Neural cell (in vitro differentiated cells): ENCODE results near the gene KCNJ10. TPM values are rescaled to one million over a fixed set of nuclear protein-coding genes. Genes with fewer than 3 reads are reported as not detected.

Experiments used
- H2AFZ ChIP-seq: fragments of 200-600, 300-800 bp; sonication (generic), shearing (Covaris generic); 2 replicates; pipeline ENCODE4 v1.6.0; 2014; ENCODE audit warnings: low read depth, mild to moderate bottlenecking, antibody characterized with exemption, low read length, moderate library complexity
- H3F3A ChIP-seq: fragments of 200-600 bp; shearing (Covaris generic); 2 replicates; pipeline ENCODE4 v1.6.1; 2016; ENCODE audit warnings: mild to moderate bottlenecking, moderate library complexity, mixed read lengths, antibody characterized with exemption, low read length; ENCODE audit not compliant: insufficient read depth, poor library complexity, severe bottlenecking
- H3K27ac ChIP-seq: fragments of 200-600, 300-800 bp; sonication (generic), shearing (Covaris generic); 2 replicates; pipeline ENCODE4 v1.5.1; 2014; ENCODE audit warnings: mild to moderate bottlenecking, low read length, moderate library complexity
- H3K27me3 ChIP-seq: fragments of 300-800, 200-600 bp; sonication (generic), shearing (Covaris generic); 2 replicates; pipeline ENCODE4 v1.6.0; 2014; ENCODE audit warnings: mild to moderate bottlenecking, low read depth, low read length, moderate library complexity; ENCODE audit not compliant: insufficient read depth
- H3K36me3 ChIP-seq: fragments of 300-800, 200-600 bp; sonication (generic), shearing (Covaris generic); 2 replicates; pipeline ENCODE4 v1.5.1; 2014; ENCODE audit warnings: mild to moderate bottlenecking, antibody characterized with exemption, low read length, moderate library complexity; ENCODE audit not compliant: insufficient read depth
- H3K4me2 ChIP-seq: fragments of 300-800, 200-600 bp; sonication (generic), shearing (Covaris generic); 2 replicates; pipeline ENCODE4 v1.6.0; 2014; ENCODE audit warnings: mild to moderate bottlenecking, low read length
- H3K4me3 ChIP-seq: fragments of 300-800, 200-600 bp; sonication (generic), shearing (Covaris generic); 2 replicates; pipeline ENCODE4 v1.5.1; 2014; ENCODE audit warnings: mild to moderate bottlenecking, low read length, moderate library complexity
- H3K79me2 ChIP-seq: fragments of 200-600 bp; shearing (Covaris generic); replicated peaks from 2 replicates; pipeline ENCODE4 v1.6.0; 2014; ENCODE audit warnings: mild to moderate bottlenecking, low read length, moderate library complexity; ENCODE audit not compliant: insufficient read depth
- H3K9ac ChIP-seq: fragments of 300-800, 200-600 bp; sonication (generic), shearing (Covaris generic); 2 replicates; pipeline ENCODE4 v1.6.1; 2016; ENCODE audit warnings: mild to moderate bottlenecking, low read length, mixed read lengths
- H3K9me2 ChIP-seq: fragments of 200-600 bp; shearing (Covaris generic); 2 replicates; pipeline ENCODE4 v1.6.1; 2016; ENCODE audit warnings: mild to moderate bottlenecking, low read length, mixed read lengths; ENCODE audit not compliant: insufficient read depth
- H3K9me3 ChIP-seq: fragments of 200-600, 300-800 bp; sonication (generic), shearing (Covaris generic); 2 replicates; pipeline ENCODE4 v1.6.1; 2016; ENCODE audit warnings: mild to moderate bottlenecking, mixed run types, low read length, moderate library complexity, mixed read lengths
- H4K20me1 ChIP-seq: fragments of 200-600 bp; shearing (Covaris generic); 2 replicates; pipeline ENCODE4 v1.6.1; 2016; ENCODE audit warnings: mild to moderate bottlenecking, mixed run types; ENCODE audit not compliant: insufficient read depth
- EP300 ChIP-seq: fragments of 450-650 bp; conservative IDR thresholded peaks from 2 replicates; pipeline ENCODE4 v1.6.1; 2014; ENCODE audit warnings: antibody characterized with exemption, mild to moderate bottlenecking, moderate library complexity; ENCODE audit not compliant: poor library complexity, severe bottlenecking
- EZH2 ChIP-seq: fragments of 200-600, 300-800 bp; shearing (Covaris generic), sonication (generic); IDR thresholded peaks from 2 replicates; pipeline ENCODE4 v1.6.1; 2014; ENCODE audit warnings: antibody characterized with exemption, low read length, borderline replicate concordance, mild to moderate bottlenecking; ENCODE audit not compliant: insufficient read depth, poor library complexity, severe bottlenecking
- MXI1 ChIP-seq: fragments of 450-650 bp; conservative IDR thresholded peaks from 2 replicates; pipeline ENCODE4 v1.6.1; 2014; ENCODE audit warnings: antibody characterized with exemption, mild to moderate bottlenecking; ENCODE audit not compliant: poor library complexity, severe bottlenecking
- POLR2AphosphoS5 ChIP-seq: IDR thresholded peaks from 2 replicates; pipeline ENCODE4 v1.6.1; 2012
- RAD21 ChIP-seq: fragments of 450-650 bp; conservative IDR thresholded peaks from 2 replicates; pipeline ENCODE4 v1.6.1; 2014; ENCODE audit warnings: antibody characterized with exemption, mild to moderate bottlenecking, moderate library complexity
- SMC3 ChIP-seq: fragments of 450-650 bp; conservative IDR thresholded peaks from 2 replicates; pipeline ENCODE4 v1.6.1; 2014; ENCODE audit warnings: antibody characterized with exemption, mild to moderate bottlenecking, moderate library complexity; ENCODE audit not compliant: poor library complexity
- TAF1 ChIP-seq: IDR thresholded peaks from 2 replicates; pipeline ENCODE4 v1.6.1; 2012; ENCODE audit warnings: low read depth
- polyA plus RNA-seq: library from polyadenylated mRNA; depleted of rRNA; stranded (reverse); fragments of >200 nt; gene quantifications from 2 replicates; pipeline ENCODE4 v1.2.3, GENCODE V29; 2014
- TF ChIP-seq, protein P1 (sequence below): IDR thresholded peaks from 2 replicates; pipeline ENCODE4 v1.6.1; 2012; ENCODE audit warnings: borderline replicate concordance
- TF ChIP-seq, protein P2 (sequence below): fragments of 450-650 bp; IDR thresholded peaks from 2 replicates; pipeline ENCODE4 v1.5.1; 2014; ENCODE audit warnings: antibody characterized with exemption, mild to moderate bottlenecking, moderate library complexity; ENCODE audit not compliant: poor library complexity, severe bottlenecking

The KCNJ10 gene
- polyA plus RNA-seq, 1 donor from 2014 or later = not detected

GRCh38 chr1:160091666-160092223 lies 21.8 kb upstream of the KCNJ10 start:
- Histone ChIP-seq H3K79me2 (no peaks in the 10 kb centered on the region), H3K4me3 (no peak overlapping the region), H3K27ac (no peak overlapping the region), H3K9me3 (no peaks in the 10 kb centered on the region), H2AFZ (no peak overlapping the region), H3K36me3 (no peaks in the 10 kb centered on the region), H3K9me2 (no peaks in the 10 kb centered on the region), H3F3A (no peaks in the 10 kb centered on the region), H4K20me1 (no peaks in the 10 kb centered on the region), H3K27me3 (no peaks in the 10 kb centered on the region), H3K9ac (no peak overlapping the region), H3K4me2 (no peak overlapping the region)
- TF ChIP-seq, protein P1, sequence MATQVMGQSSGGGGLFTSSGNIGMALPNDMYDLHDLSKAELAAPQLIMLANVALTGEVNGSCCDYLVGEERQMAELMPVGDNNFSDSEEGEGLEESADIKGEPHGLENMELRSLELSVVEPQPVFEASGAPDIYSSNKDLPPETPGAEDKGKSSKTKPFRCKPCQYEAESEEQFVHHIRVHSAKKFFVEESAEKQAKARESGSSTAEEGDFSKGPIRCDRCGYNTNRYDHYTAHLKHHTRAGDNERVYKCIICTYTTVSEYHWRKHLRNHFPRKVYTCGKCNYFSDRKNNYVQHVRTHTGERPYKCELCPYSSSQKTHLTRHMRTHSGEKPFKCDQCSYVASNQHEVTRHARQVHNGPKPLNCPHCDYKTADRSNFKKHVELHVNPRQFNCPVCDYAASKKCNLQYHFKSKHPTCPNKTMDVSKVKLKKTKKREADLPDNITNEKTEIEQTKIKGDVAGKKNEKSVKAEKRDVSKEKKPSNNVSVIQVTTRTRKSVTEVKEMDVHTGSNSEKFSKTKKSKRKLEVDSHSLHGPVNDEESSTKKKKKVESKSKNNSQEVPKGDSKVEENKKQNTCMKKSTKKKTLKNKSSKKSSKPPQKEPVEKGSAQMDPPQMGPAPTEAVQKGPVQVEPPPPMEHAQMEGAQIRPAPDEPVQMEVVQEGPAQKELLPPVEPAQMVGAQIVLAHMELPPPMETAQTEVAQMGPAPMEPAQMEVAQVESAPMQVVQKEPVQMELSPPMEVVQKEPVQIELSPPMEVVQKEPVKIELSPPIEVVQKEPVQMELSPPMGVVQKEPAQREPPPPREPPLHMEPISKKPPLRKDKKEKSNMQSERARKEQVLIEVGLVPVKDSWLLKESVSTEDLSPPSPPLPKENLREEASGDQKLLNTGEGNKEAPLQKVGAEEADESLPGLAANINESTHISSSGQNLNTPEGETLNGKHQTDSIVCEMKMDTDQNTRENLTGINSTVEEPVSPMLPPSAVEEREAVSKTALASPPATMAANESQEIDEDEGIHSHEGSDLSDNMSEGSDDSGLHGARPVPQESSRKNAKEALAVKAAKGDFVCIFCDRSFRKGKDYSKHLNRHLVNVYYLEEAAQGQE = no peak

GRCh38 chr1:160090760-160091159 lies 20.8 kb upstream of the KCNJ10 start:
- no peak for TF ChIP-seq MXI1
- TF ChIP-seq, protein P2, sequence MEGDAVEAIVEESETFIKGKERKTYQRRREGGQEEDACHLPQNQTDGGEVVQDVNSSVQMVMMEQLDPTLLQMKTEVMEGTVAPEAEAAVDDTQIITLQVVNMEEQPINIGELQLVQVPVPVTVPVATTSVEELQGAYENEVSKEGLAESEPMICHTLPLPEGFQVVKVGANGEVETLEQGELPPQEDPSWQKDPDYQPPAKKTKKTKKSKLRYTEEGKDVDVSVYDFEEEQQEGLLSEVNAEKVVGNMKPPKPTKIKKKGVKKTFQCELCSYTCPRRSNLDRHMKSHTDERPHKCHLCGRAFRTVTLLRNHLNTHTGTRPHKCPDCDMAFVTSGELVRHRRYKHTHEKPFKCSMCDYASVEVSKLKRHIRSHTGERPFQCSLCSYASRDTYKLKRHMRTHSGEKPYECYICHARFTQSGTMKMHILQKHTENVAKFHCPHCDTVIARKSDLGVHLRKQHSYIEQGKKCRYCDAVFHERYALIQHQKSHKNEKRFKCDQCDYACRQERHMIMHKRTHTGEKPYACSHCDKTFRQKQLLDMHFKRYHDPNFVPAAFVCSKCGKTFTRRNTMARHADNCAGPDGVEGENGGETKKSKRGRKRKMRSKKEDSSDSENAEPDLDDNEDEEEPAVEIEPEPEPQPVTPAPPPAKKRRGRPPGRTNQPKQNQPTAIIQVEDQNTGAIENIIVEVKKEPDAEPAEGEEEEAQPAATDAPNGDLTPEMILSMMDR = no peak
- TF ChIP-seq EP300 = no peak
- TF ChIP-seq SMC3 = no peak
- no peak for TF ChIP-seq EZH2
- TF ChIP-seq TAF1 = no peak
- no peak for TF ChIP-seq RAD21
- TF ChIP-seq, protein P1 = no peak
- TF ChIP-seq POLR2AphosphoS5 = no peak
- no peaks in the 10 kb centered on the region for H3K9me3 ChIP-seq
- H3K79me2 ChIP-seq = no peaks in the 10 kb centered on the region
- no peaks in the 10 kb centered on the region for H3F3A ChIP-seq
- H3K27me3 ChIP-seq = no peaks in the 10 kb centered on the region
- H2AFZ ChIP-seq = no peak overlapping the region
- no peaks in the 10 kb centered on the region for H4K20me1 ChIP-seq
- H3K9me2 ChIP-seq = no peaks in the 10 kb centered on the region
- H3K27ac ChIP-seq = no peak overlapping the region
- no peaks in the 10 kb centered on the region for H3K36me3 ChIP-seq
- H3K4me2 ChIP-seq = no peak overlapping the region
- H3K9ac ChIP-seq = no peak overlapping the region
- H3K4me3 ChIP-seq = no peak overlapping the region
